ENCODE data around the gene USP11.

USP11 gene

DNA sequence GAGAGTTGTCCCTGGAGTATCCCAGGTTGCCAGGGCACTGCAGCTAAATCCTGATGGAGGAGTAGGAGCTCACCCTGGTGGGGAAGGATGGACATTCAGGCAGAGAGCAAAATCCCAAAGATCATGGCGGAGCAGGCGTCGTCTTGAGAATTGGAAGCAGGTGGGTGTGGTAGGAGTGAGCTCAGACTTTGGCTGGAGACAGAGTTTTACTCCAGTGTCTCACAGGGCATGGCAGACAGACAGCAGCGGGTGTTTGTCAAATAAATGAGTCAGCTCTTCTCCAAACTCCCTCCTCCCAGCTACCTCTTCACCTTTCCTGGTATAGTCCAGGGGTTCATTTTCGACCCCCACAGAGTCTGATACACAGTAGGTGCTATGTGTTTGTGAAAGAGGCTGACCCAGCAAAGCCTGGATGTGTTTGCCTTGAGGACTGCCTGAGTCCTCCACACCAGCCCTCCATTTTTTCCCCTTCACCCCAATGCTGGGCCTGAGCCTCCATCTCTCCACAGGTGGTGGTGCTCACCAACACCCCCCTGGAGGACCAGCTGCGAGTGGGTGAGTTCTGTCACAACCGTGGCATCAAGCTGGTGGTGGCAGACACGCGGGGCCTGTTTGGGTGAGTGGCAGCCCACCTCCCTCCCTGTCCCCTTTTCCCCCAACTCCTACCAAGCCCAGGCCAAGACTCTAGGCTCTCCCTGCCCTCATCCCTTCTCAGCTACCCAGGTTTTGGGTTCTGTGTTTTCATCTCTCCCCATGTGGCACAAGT, 32.2 kb upstream of the USP11 start:
- Histone ChIP-seq H3K79me2 (ENCODE audit: low read length) (peaks cover 48% of the 10 kb centered on the region), H3K27me3 (ENCODE audit: low read depth, low read length) (no peaks in the 10 kb centered on the region), H3K27ac (ENCODE audit: low read length) (no peak overlapping the region), H4K20me1 (ENCODE audit: insufficient read depth, low read length) (peaks cover 33% of the 10 kb centered on the region), H3K36me3 (replicated peaks; ENCODE audit: low read depth, low read length) (peaks cover 78% of the 10 kb centered on the region), H3K4me2 (ENCODE audit: low read length) (no peak overlapping the region), H2AFZ (ENCODE audit: low read depth, low read length) (no peak overlapping the region), H3K9me3 (ENCODE audit: insufficient read depth, low read length) (no peaks in the 10 kb centered on the region), H3K4me1 (ENCODE audit: low read length) (peaks cover 3% of the 10 kb centered on the region), H3K4me3 (ENCODE audit: low read length) (no peak overlapping the region), H3K9ac (ENCODE audit: low read length) (no peak overlapping the region)
- TF ChIP-seq, protein P1, sequence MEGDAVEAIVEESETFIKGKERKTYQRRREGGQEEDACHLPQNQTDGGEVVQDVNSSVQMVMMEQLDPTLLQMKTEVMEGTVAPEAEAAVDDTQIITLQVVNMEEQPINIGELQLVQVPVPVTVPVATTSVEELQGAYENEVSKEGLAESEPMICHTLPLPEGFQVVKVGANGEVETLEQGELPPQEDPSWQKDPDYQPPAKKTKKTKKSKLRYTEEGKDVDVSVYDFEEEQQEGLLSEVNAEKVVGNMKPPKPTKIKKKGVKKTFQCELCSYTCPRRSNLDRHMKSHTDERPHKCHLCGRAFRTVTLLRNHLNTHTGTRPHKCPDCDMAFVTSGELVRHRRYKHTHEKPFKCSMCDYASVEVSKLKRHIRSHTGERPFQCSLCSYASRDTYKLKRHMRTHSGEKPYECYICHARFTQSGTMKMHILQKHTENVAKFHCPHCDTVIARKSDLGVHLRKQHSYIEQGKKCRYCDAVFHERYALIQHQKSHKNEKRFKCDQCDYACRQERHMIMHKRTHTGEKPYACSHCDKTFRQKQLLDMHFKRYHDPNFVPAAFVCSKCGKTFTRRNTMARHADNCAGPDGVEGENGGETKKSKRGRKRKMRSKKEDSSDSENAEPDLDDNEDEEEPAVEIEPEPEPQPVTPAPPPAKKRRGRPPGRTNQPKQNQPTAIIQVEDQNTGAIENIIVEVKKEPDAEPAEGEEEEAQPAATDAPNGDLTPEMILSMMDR (IDR thresholded peaks at IDR 0.05; ENCODE audit: low read depth, low read length), result no peak
- TF ChIP-seq EZH2phosphoT487 (IDR thresholded peaks at IDR 0.05; ENCODE audit: low read depth), result no peak

DNA sequence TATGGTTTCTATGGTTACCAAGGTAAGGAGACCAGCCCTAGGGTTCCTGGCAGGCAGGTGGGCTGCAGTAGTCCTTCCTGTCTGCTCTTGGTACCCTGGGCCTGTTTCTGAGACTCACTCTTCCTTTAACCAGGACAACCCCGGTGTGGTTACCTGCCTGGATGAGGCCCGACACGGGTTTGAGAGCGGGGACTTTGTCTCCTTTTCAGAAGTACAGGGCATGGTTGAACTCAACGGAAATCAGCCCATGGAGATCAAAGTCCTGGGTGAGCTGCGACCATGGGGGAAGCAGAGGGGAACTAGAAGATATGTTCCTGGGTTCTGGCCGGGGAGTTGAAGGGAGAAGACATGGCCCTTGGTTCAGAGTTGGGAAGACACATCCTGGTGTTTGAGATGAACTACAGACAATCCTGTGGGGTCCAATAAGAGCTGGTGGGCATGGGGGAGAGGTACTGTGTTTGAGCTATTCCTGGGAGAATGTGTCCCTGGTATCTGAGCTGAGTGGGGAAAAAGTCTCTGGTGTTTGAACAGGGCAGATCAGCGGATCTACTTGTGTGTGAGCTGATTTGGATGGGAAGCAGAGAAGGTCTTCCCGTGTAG, 31.4 kb upstream of the USP11 start:
- Histone ChIP-seq H4K20me1 (ENCODE audit: insufficient read depth, low read length) (peaks cover 25% of the 10 kb centered on the region), H3K9me3 (ENCODE audit: insufficient read depth, low read length) (no peaks in the 10 kb centered on the region), H3K4me2 (ENCODE audit: low read length) (no peak overlapping the region), H3K4me1 (ENCODE audit: low read length) (no peaks in the 10 kb centered on the region), H2AFZ (ENCODE audit: low read depth, low read length) (no peak overlapping the region), H3K79me2 (ENCODE audit: low read length) (peaks cover 39% of the 10 kb centered on the region), H3K9ac (ENCODE audit: low read length) (no peak overlapping the region), H3K27me3 (ENCODE audit: low read depth, low read length) (no peaks in the 10 kb centered on the region), H3K36me3 (replicated peaks; ENCODE audit: low read depth, low read length) (peaks cover 75% of the 10 kb centered on the region), H3K4me3 (ENCODE audit: low read length) (no peak overlapping the region), H3K27ac (ENCODE audit: low read length) (no peak overlapping the region)
- TF ChIP-seq, protein P1 (IDR thresholded peaks at IDR 0.05; ENCODE audit: low read depth, low read length), result no peak
- TF ChIP-seq EZH2phosphoT487 (IDR thresholded peaks at IDR 0.05; ENCODE audit: low read depth), result no peak

DNA sequence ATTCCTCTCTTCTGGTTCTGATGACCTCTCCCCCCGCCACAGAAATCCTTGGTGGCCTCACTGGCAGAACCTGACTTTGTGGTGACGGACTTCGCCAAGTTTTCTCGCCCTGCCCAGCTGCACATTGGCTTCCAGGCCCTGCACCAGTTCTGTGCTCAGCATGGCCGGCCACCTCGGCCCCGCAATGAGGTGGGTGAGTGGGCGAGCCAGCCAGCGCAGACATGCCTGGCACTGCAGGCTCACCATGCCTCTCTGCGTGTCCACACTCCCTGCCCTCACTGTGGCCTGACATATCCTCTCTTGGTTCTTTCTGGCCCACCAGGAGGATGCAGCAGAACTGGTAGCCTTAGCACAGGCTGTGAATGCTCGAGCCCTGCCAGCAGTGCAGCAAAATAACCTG, 30.5 kb upstream of the USP11 start:
- Histone ChIP-seq H3K4me2 (ENCODE audit: low read length) (no peak overlapping the region), H3K27ac (ENCODE audit: low read length) (no peak overlapping the region), H3K4me1 (ENCODE audit: low read length) (no peaks in the 10 kb centered on the region), H3K36me3 (replicated peaks; ENCODE audit: low read depth, low read length) (peaks cover 75% of the 10 kb centered on the region), H3K9ac (ENCODE audit: low read length) (no peak overlapping the region), H4K20me1 (ENCODE audit: insufficient read depth, low read length) (peaks cover 16% of the 10 kb centered on the region), H3K9me3 (ENCODE audit: insufficient read depth, low read length) (no peaks in the 10 kb centered on the region), H2AFZ (ENCODE audit: low read depth, low read length) (no peak overlapping the region), H3K27me3 (ENCODE audit: low read depth, low read length) (no peaks in the 10 kb centered on the region), H3K4me3 (ENCODE audit: low read length) (no peak overlapping the region), H3K79me2 (ENCODE audit: low read length) (peaks cover 31% of the 10 kb centered on the region)
- TF ChIP-seq, protein P1 (IDR thresholded peaks at IDR 0.05; ENCODE audit: low read depth, low read length), result no peak
- TF ChIP-seq EZH2phosphoT487 (IDR thresholded peaks at IDR 0.05; ENCODE audit: low read depth), result no peak

DNA sequence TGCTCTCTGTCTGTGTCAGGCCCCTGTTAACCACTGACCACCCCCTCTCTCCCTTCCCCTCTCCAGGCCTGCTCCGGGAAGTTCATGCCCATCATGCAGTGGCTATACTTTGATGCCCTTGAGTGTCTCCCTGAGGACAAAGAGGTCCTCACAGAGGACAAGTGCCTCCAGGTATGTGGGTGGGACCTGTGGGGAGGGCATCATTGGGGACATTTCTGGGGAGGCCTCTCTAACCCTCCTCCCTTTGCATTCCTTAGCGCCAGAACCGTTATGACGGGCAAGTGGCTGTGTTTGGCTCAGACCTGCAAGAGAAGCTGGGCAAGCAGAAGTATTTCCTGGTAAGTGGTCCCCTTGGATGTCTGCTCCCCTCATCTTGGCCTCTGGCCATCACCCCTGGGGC, 29.9 kb upstream of the USP11 start:
- Histone ChIP-seq H3K36me3 (replicated peaks; ENCODE audit: low read depth, low read length) (peaks cover 74% of the 10 kb centered on the region), H3K27ac (ENCODE audit: low read length) (no peak overlapping the region), H2AFZ (ENCODE audit: low read depth, low read length) (no peak overlapping the region), H3K4me2 (ENCODE audit: low read length) (no peak overlapping the region), H3K27me3 (ENCODE audit: low read depth, low read length) (no peaks in the 10 kb centered on the region), H3K9me3 (ENCODE audit: insufficient read depth, low read length) (no peaks in the 10 kb centered on the region), H4K20me1 (ENCODE audit: insufficient read depth, low read length) (peaks cover 10% of the 10 kb centered on the region), H3K9ac (ENCODE audit: low read length) (no peak overlapping the region), H3K4me1 (ENCODE audit: low read length) (no peaks in the 10 kb centered on the region), H3K4me3 (ENCODE audit: low read length) (no peak overlapping the region), H3K79me2 (ENCODE audit: low read length) (peaks cover 25% of the 10 kb centered on the region)
- TF ChIP-seq EZH2phosphoT487 (IDR thresholded peaks at IDR 0.05; ENCODE audit: low read depth), result no peak
- TF ChIP-seq, protein P1 (IDR thresholded peaks at IDR 0.05; ENCODE audit: low read depth, low read length), result no peak
